Esophagus squamous epithelium (tissue), 5 donors: Measurements from ENCODE around the gene TMCC2. TPM values are rescaled to one million over a fixed set of nuclear protein-coding genes. Genes with fewer than 3 reads are reported as not detected.

Experiments used
- DNase-seq: peaks from one replicate; lab custom pipeline; 2025; lab: John Stamatoyannopoulos, UW
- H3K27ac ChIP-seq, 4 donors: fragments of 200-600 bp; sonication (generic); one replicate each; pipeline ENCODE4 v1.5.1; 2016 to 2019; ENCODE audit warnings: mild to moderate bottlenecking in 1 of 4
- H3K27me3 ChIP-seq, 4 donors: fragments of 200-600 bp; sonication (generic); 1 replicate in 3 of 4; 2 replicates in 1 of 4; pipeline versions ENCODE4 v1.5.1 to v1.6.0; 2017 to 2021; ENCODE audit warnings: antibody characterized with exemption in 1 of 4
- H3K36me3 ChIP-seq, 3 donors: fragments of 200-600 bp; sonication (generic); one replicate each; pipeline ENCODE4 v1.5.1; 2016 to 2019
- H3K4me1 ChIP-seq, 3 donors: fragments of 200-600 bp; sonication (generic); one replicate each; pipeline ENCODE4 v1.5.1; 2017 to 2019
- H3K4me3 ChIP-seq, 4 donors: fragments of 200-600 bp; sonication (generic); 1 replicate in 3 of 4; 2 replicates in 1 of 4; pipeline ENCODE4 v1.5.1; 2016 to 2019; ENCODE audit warnings: mild to moderate bottlenecking in 2 of 4, moderate library complexity in 1 of 4
- H3K9me3 ChIP-seq, 3 donors: fragments of 200-600 bp; sonication (generic); one replicate each; pipeline ENCODE4 v1.5.1; 2016 to 2019
- CTCF ChIP-seq, 6 experiments: fragments of 450-650 bp in 4 of 6; fragments of 200-600 bp in 2 of 6; sonication (generic) in 2 of 6; IDR thresholded peaks; one replicate each; pipeline ENCODE4 v1.5.1; 2016 to 2019; ENCODE audit warnings: antibody characterized with exemption in 6 of 6, mild to moderate bottlenecking in 4 of 6, moderate library complexity in 4 of 6
- POLR2A ChIP-seq, 4 donors: fragments of 450-650 bp; IDR thresholded peaks; one replicate each; pipeline ENCODE4 v1.6.1; 2017; ENCODE audit warnings: antibody characterized with exemption in 4 of 4, mild to moderate bottlenecking in 4 of 4, moderate library complexity in 3 of 4
- WGBS, 2 donors: methylation state at CpG; one replicate each; pipeline ENCODE4 v1.1.5; 2018; 5-methylcytosine and 5-hydroxymethylcytosine counted together
- intact Hi-C: fragments of 100-400 bp; cut with DNase I; formaldehyde crosslinking; loops from one replicate; pipeline ENCODE4 v1.15.0; 2022
- total RNA-seq, 4 donors: library from RNA; depleted of rRNA; stranded (reverse); fragments of >200 nt; gene quantifications; one replicate each; pipeline ENCODE4 v1.1.0, GENCODE V29; 2016
- donor health status: DM: yes; HTN: yes; CAD: no.

TMCC2 gene
- total RNA-seq, 4 donors from 2014 or later, result 0.76 to 1.9 (median 0.91) TPM

- H3K27ac ChIP-seq, result no peak overlapping the region
- TF ChIP-seq POLR2A (IDR thresholded peaks at IDR 0.05) (no peak), CTCF (IDR thresholded peaks at IDR 0.05) (no peak)
- H3K4me1 ChIP-seq, result peaks cover 3 to 52% (median 22%) of the 10 kb centered on the region in 3 donors
- DNase-seq, result no peak
- intact Hi-C loops, result no loop called here
- H3K4me3 ChIP-seq, result no peak overlapping the region
- no peaks in the 10 kb centered on the region for H3K9me3 ChIP-seq
- H3K36me3 ChIP-seq, result no peaks in the 10 kb centered on the region
- no peaks in the 10 kb centered on the region for H3K27me3 ChIP-seq
- WGBS, 2 donors, result 70 to 79% methylated on average over 6 to 8 of the region's 8 CpGs
Measured at GRCh38 chr1:205262731-205263171, 35.0 kb downstream of the TMCC2 start.

- Histone ChIP-seq H3K4me3 (no peak overlapping the region), H3K9me3 (no peaks in the 10 kb centered on the region), H3K27ac (no peak overlapping the region), H3K27me3 (no peaks in the 10 kb centered on the region), H3K36me3 (no peaks in the 10 kb centered on the region), H3K4me1 (peaks cover 6 to 45% (median 18%) of the 10 kb centered on the region in 3 donors)
- TF ChIP-seq POLR2A (IDR thresholded peaks at IDR 0.05) (no peak), CTCF (IDR thresholded peaks at IDR 0.05) (no peak)
- WGBS, 2 donors, result 48 to 62% methylated on average over 2 of the region's 2 CpGs
- DNase-seq, result no peak
- intact Hi-C loops, result no loop called here
Measured at GRCh38 chr1:205263580-205264190, 35.9 kb downstream of the TMCC2 start.

- DNase-seq, result no peak
- Histone ChIP-seq H3K4me1 (peaks cover 10 to 45% (median 10%) of the 10 kb centered on the region in 3 donors), H3K27ac (no peak overlapping the region), H3K36me3 (no peaks in the 10 kb centered on the region), H3K9me3 (no peaks in the 10 kb centered on the region), H3K27me3 (no peaks in the 10 kb centered on the region), H3K4me3 (no peak overlapping the region)
- 67 to 73% methylated on average over 10 of the region's 10 CpGs for WGBS, 2 donors
- intact Hi-C loops, result no loop called here
- TF ChIP-seq POLR2A (IDR thresholded peaks at IDR 0.05) (no peak), CTCF (IDR thresholded peaks at IDR 0.05) (no peak)
Measured at GRCh38 chr1:205266611-205267305, 39.0 kb downstream of the TMCC2 start.

GRCh38 chr1:205267306-205267902 is 39.7 kb downstream of the TMCC2 start:
- Histone ChIP-seq H3K4me1 (peaks cover 7 to 45% (median 10%) of the 10 kb centered on the region in 3 donors), H3K36me3 (no peaks in the 10 kb centered on the region), H3K9me3 (no peaks in the 10 kb centered on the region), H3K27ac (no peak overlapping the region), H3K27me3 (no peaks in the 10 kb centered on the region), H3K4me3 (no peak overlapping the region)
- no peak for TF ChIP-seq CTCF (IDR thresholded peaks at IDR 0.05)
- TF ChIP-seq POLR2A (IDR thresholded peaks at IDR 0.05), result no peak
- no peak for DNase-seq
- WGBS, 2 donors, result 63 to 79% methylated on average over 8 of the region's 8 CpGs
- intact Hi-C loops, result no loop called here
